ENCODE measurements around the gene FTL.

The FTL gene

DNA sequence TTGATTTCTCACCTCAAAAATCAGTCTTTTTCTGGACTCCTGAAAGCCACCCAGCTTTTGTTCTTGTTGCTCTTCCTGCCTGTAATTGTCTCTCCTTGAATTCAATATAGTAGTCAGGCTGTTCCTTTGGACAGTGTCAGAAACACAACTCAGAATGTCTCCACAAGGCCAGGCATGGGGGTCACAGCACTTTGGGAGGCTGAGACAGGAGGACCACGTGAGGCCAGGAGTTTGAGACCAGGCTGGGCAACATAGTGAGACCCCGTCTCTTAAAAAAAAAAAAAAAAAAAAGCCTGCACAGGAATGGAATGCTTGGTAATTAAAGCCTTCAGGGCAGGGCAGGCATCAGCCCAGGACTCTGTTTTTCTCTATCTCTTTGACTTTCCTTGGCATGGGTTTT is 19.3 kb upstream of the FTL start:
- DNase-seq (ENCODE audit: low read depth in 2 of 2, low spot score in 1 of 2): no peak

DNA sequence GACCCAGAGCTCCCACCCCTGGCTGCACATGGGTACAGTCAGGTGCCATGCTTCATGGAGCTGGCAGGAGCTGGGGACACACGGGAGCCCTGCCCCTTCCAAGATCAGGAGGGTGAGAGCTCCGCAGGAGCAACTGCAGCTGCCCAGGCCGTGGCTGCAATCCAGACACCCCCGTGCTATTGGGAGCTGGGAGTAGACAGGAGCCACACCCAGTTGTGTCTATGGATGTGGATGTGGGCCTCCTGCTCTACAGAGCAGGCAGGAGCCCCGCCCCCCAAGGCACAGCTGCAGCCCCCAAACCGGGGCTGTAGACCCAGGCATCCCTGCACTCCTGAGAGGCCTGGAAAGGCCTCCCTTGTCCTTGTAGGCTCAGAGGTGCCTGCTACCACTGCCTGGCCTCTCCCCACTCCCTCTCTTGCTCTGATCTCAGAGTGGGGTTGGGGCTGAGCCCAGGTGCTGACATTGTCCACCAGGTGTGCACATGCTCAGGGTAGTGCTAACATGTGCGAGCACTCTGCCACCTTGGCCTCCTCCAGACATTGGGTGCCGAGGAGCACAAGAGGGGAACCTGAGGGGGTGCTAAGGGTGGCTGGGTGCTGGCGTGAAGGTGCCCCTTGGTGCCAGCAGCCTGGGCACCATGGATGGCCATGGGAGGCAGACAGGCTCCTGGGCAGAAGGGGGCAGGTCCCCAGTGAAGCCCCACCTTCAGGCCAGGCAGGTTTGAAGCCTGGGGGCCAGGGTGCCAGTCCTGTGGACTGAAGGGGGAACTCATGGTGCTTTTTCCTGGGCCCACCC is 18.4 kb upstream of the FTL start:
- no peak for DNase-seq (ENCODE audit: low read depth in 2 of 2, low spot score in 1 of 2)

DNA sequence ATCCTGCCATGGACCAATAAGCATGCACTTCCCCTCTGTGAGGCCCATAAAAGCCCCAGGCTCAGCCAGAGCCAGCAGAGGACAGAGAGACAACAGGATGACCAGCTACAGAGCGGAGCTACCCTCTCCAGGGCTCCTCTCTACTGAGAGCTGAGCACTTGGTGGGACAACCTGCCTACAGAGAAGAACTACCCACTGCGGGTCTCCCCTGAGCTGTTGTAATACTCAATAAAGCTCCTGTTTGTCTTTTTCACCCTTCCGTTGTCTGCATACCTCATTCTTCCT is 17.9 kb upstream of the FTL start:
- DNase-seq (ENCODE audit: low read depth in 2 of 2, low spot score in 1 of 2): no peak

DNA sequence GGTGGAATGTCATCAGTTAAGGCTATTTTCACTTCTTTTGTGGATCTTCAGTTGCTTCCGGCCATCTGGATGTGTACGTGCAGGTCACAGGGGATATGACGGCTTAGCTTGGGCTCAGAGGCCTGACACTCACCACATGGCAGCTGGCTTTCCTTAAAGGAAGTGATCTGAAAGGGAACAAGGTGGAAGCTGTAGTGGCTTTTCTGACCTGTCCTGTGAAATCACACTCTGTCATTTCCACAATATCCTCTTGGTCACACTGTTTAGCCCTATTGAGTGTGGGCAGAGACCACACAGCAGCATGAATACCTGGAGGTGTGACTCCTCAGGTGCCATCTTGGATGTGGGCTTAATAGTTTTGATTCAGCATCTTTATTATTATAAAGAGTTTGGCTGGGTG is 14.9 kb upstream of the FTL start:
- DNase-seq (ENCODE audit: low read depth in 2 of 2, low spot score in 1 of 2): no peak

DNA sequence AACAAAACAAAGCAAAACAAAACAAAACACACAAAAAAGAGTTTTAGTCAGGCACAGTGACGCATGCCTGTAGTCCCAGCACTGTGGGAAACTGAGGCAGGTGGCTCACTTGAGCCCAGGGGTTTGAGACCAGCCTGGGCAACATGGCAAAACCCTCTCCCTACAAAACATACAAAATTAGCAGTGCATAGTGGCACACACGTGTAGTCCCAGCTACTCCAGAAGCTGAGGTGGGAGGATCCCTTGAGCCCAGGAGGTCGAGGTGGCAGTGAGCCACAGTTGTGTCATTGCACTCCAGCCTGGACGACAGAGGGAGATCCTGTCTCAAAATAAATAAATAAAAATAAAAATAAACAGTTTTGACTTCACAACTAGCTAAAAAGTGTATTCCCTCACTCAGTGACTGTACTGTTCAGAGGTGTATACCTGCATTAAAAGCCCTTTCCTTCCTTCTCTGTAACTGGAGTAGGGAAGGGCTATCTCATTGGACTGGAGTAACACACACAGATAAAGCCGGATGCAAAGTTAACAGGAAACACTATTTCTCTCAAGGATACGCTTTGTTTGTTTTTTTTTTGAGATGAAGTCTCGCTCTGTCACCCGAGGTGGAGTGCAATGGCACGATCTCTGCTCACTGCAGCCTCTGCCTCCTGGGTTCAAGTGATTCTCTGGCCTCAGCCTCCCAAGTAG is 14.1 kb upstream of the FTL start:
- DNase-seq (ENCODE audit: low read depth in 2 of 2, low spot score in 1 of 2): no peak

DNA sequence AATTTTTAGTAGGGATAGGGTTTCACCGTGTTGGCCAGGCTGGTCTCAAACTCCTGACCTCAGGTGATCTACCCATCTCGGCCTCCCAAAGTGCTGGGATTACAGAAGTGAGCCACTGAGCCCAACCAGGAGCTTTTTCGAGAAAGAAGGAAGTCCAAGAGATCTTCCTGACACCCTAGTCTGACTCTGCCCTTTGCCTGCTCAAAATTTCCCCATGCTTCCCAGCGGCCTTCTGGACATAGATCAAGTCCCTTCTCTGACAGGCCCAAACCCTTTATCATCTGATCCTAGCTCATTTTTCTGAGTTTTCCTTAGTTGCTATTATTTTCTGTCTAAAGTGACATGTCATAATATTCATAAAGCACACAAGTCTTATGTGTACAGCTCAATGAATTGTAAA is 12.0 kb upstream of the FTL start:
- DNase-seq (ENCODE audit: low read depth in 2 of 2, low spot score in 1 of 2): no peak

DNA sequence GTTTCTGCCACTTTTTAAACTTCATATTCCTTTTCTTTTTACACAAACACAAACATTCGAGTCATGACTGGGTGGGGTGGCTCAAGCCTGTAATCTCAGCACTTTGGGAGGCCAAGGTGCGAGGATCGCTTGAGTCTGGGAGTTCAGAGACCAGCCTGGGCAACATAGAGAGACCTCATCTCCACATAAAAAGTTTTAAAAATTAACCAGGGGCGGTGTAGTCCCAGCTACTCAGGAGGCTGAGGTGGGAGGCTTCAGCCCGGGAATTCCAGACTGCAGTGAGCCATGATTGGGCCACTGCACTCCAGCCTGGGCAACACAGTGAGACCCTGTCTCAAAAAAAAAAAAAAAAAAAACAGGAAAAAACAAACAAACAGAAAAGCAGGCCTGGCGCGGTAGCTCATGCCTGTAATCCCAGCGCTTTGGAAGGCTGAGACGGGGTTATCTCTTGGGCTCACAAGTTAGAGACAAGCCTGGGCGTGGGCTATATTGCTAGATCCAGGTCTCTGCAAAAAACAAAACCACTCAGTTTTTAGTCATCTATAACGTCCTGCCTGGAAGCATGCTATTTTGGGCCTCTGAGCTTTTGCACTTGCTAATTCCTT is 11.0 kb upstream of the FTL start:
- DNase-seq (ENCODE audit: low read depth in 2 of 2, low spot score in 1 of 2): no peak

DNA sequence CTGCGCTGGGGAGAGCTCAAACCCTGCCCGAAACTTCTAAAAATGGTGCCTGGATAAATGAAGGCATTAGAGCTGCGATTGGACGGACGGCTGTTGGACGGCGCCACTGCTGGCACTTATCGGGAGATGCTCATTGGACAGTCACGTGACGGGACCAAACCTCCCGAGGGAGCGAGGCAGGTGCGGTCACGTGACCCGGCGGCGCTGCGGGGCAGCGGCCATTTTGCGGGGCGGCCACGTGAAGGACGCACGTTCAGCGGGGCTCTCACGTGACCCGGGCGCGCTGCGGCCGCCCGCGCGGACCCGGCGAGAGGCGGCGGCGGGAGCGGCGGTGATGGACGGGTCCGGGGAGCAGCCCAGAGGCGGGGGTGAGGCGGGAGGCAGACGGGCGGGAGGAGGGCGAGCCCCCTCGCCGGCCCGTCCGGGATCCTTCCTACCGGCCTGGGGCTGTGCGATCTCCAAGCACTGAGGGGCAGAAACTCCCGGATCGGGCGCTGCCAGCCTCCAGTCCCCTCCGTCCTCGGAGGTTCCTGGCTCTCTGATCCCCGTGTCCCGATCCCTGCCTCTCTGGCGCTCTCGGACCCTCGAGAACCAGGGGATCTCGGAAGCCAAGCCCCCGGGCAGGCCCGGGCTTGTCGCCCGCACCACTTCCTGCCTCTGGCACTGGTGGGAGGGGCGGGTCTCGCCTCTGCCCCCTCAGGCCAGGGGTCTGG is 10.4 kb upstream of the FTL start, which contains the start of gene BAX:
BAX (plus strand) TSS at position 281 of the 713 bp plus-strand sequence; CDS start at position 335, 54 bp downstream.
- DNase-seq (ENCODE audit: low read depth in 2 of 2, low spot score in 1 of 2): peak; percentile 66 to 70

DNA sequence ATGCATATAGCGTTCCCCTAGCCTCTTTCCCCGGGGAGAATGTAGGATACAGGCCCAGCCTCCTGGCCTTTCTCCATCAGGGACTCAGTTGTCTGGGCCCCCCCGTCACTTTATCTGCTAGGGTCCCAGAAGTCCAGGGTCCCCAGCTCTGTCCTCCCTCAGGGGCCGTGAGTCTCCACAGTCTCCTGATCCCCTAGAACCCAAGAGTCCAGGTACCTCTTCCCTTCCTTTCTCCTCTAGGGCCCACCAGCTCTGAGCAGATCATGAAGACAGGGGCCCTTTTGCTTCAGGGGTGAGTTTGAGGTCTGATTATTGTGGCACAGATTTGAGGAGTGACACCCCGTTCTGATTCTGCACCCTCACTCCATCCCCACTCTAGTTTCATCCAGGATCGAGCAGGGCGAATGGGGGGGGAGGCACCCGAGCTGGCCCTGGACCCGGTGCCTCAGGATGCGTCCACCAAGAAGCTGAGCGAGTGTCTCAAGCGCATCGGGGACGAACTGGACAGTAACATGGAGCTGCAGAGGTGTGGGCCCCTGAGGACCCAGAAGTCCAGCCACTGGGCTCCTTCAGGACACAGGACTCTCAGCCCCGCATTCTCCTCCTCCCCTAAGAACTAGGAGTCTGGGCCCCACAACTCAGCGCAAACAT is 9.7 kb upstream of the FTL start:
- DNase-seq (ENCODE audit: low read depth in 2 of 2, low spot score in 1 of 2): no peak

DNA sequence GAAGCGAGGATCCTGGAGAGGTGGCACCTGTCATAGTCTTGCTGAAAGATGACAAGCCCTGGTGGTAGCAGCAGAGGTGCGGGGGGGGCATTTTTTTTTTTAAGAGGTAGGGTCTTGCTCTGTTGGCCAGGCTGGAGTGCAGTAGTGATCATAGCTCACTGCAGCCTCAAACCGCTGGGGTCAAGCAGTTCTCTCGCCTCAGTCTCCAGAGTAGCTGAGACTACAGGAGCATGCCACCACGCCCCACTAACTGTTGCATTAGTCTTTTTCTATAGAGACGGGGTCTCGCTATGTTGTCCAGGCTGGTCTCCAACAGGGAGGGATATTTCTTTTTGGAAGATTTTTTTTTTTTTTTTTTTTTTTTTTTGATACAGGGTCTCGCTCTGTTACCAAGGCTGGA is 7.1 kb upstream of the FTL start:
- DNase-seq (ENCODE audit: low read depth in 2 of 2, low spot score in 1 of 2): no peak

DNA sequence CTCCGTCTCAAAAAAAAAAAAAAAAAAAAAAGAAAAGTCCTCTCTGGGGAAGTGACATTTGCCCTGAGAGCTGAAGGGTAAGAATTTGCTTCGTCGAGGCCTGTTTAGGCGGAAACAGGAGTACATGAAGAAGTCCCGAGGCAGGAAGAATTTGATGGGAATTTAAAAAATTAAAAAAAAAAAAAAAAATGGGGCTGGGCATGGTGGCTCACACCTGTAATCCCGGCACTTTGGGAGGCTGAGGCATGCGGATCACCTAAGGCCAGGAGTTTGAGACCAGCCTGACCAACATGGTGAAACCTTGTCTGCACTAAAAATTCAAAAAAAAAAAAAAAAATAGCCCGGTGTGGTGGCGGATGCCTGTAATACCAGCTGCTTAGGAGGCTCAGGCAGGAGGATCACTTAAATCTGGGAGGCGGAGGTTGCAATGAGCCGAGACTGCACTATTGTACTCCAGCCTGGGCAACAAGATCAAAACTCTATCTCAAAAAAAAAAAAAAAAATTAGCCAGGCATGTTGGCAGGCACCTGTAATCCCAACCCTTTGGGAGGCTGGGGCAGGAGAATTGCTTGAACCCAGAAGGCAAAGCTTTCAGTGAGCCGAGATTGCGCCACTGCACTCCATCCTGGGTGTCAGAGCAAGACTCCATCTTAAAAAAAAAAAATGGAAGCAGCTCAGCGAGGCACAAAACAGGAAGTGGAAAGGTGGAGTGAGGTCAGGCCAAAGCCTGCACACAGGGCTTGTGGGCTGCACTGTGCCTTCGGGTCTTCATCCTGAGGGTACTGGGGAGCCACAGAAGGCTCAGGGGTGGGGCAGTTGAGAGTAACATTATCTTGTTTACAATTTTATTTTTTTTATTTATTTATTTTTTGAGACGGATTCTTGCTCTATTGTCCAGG is 5.5 kb upstream of the FTL start:
- no peak for DNase-seq (ENCODE audit: low read depth in 2 of 2, low spot score in 1 of 2)

DNA sequence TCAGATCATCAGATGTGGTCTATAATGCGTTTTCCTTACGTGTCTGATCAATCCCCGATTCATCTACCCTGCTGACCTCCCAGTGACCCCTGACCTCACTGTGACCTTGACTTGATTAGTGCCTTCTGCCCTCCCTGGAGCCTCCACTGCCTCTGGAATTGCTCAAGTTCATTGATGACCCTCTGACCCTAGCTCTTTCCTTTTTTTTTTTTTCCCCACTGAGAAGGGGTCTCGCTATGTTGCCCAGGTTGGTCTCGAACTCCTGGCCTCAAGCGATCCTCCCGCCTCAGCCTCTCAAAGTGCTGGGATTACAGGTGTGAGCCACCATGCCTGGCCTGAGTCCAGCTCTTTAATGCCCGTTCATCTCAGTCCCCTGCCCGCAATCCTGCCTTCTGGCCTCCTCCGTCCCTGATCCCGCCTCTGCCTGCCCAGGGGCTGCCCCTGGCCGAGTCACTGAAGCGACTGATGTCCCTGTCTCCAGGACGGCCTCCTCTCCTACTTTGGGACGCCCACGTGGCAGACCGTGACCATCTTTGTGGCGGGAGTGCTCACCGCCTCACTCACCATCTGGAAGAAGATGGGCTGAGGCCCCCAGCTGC is 4.0 kb upstream of the FTL start:
- no peak for DNase-seq (ENCODE audit: low read depth in 2 of 2, low spot score in 1 of 2)

DNA sequence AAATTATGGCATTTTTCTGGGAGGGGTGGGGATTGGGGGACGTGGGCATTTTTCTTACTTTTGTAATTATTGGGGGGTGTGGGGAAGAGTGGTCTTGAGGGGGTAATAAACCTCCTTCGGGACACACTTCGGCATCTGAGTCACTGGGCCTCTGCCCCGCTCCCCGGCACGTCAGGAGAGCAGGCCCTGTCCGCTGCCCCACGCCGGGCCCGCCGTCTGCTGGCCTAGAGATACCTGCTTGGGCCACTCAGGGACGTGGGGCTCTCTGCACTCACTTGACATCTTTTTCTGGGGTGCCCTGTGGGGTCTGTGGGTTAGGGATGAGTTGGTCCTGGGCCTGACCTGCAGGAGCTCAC is 3.5 kb upstream of the FTL start:
- no peak for DNase-seq (ENCODE audit: low read depth in 2 of 2, low spot score in 1 of 2)

DNA sequence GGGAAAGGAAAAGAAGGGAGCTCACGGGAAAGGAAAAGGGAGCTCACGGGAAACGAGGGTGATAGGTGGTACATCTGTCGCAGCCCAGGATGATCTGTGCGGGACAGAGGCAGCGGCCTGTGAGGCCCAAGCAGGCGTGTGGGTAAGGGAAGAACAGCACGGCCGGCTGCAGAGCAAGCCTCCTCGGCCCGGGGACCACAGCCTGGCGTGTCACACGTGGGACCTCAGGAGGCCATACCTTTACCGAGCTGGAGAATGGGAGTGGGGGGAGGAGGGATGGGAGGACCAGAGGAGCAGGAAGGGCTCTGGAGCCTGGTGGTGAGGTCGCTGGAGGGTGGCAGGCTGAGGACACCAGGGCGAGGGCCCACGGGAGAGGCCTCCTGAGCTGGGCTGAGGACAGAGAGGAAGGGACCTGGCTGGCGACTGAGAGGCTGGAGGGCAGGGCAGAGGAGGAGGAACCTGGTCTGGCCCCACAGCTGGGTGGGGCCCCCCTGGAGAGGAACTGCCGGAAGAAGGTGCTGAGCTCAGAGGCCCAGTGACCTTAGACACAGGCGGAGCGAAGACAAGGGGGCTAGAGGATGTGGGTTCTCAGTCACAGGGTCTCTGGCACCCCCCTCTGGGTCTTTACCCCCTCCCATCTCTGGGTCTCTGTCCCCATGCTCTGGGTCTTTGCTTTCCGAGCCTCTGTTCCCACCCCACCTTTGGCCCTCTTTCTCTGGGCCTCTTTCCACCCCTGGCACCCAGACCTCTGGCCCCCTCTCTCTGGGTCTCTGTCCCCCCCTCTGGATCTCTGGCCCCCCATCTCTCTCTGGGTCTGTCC is 2.9 kb upstream of the FTL start:
- DNase-seq (ENCODE audit: low read depth in 2 of 2, low spot score in 1 of 2): no peak

DNA sequence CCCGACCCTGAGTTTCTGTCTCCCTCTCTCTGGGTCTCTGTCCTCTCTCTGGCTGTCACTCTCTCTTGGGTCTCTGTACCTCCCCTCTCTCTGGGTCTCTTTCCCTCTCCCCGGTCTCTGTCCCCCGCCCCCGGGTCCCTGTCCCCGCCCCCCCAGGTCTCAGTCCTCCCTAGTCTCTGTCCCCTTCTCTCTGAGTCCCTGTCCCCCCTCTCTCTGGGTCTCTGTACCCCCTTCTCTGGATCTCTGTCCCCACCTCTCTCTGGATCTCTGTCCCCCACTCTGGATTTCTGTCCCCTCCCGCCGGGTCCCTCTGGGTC is 2.3 kb upstream of the FTL start:
- DNase-seq (ENCODE audit: low read depth in 2 of 2, low spot score in 1 of 2): no peak

DNA sequence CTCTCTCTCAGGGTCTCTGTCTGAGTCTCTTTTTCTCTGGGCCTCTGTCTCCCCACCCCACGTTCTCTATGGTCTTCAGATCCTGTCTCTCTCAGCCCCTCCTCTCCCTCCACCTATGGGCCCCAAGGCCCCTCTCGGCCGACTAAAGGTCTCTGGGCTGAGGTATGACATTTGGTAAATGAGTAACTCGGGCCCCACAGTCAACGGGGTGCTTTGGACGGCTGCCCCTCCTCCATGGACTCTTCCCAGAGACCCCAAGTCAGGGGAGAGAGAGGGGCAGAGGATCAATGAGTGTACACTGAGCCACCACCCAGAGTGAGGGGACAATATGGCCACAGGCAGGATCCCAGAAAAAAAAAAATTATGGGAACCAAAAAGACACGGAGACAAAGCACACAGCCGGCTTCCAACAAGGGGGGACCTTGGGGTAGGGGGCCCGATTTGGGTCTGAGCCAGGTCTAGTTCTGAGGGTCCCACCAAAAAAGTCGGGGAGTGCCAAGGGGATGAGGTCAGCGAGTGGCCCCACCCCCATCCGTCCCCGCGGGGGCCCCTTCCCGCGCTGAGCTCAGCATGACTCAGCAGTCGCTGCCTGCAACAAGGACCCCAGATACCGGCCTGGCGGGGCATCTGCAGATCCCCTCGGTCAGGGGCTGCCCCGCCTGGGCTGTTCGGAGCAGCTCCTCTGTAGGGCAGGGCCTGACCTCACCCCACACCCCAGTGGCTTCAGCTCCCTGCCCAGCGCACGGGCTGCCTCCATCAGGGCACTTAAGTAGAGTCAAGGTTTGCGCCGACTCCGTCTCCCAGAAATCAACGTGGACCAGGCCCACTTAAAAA is 1.5 kb upstream of the FTL start:
- DNase-seq (ENCODE audit: low read depth in 2 of 2, low spot score in 1 of 2): peak in 1 of 2 donors; percentile 38

DNA sequence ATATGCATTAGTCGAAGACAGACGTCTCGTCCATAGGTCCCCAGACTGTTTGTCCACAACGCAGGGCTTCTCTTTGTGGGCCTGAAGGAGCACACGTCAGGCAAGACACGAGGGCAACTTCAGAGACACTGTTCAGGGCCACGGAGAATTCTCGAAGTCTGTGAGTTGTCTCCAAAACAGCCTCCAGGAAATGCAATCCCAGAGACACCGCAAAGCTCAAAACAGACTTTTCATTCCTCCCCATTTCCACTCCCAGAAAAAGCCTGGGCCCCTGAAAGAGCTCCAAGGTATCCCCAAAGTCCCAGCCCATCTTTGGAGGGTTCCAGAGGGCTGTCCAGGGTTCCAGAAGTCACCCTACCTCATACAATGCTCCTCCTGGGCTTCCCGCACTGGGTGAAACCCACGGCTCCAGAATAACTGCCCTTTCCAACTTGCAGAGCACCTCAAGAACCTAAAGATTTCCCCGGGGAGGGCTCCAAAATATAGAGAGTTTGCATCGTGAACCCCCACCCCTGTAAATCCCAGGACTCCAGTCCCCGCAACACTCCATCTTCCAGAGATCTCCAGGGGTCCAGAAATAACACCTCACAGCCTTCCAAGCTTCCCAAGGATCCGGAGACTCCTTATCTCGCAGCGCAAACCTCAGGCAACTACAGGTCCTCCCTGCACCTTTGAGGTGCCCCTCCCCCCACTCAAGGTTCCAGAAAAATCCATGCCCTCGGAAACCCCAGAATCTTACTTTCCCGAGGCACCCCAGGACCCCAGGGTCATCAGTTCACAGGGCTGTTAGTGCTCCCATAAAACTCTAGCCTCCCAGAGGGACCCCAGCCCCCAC is 687 bp upstream of the FTL start:
- no peak for DNase-seq (ENCODE audit: low read depth in 2 of 2, low spot score in 1 of 2)

Data from stimulated activated CD8-positive, alpha-beta memory T cell treated with anti-CD3 and anti-CD28 coated beads, Interleukin-4, amount 100 ng/mL, for 1 hour (primary cell).